Measurements from ENCODE around the gene TAGLN2.

TAGLN2 gene

GRCh38 chr1:159935305-159935704 is 10.0 kb upstream of the TAGLN2 start:
- DNase-seq (ENCODE audit: low read depth): no peak

GRCh38 chr1:159934136-159935039 is 9.1 kb upstream of the TAGLN2 start:
- no peak for DNase-seq (ENCODE audit: low read depth)

GRCh38 chr1:159933347-159933746 is 8.0 kb upstream of the TAGLN2 start:
- no peak for DNase-seq (ENCODE audit: low read depth)

- no peak for DNase-seq (ENCODE audit: low read depth)
Observed at GRCh38 chr1:159932296-159933285, 7.3 kb upstream of the TAGLN2 start.

- no peak for DNase-seq (ENCODE audit: low read depth)
Observed at GRCh38 chr1:159931795-159932173, 6.5 kb upstream of the TAGLN2 start.

- no peak for DNase-seq (ENCODE audit: low read depth)
Observed at GRCh38 chr1:159931101-159931794, 5.9 kb upstream of the TAGLN2 start.

- DNase-seq (ENCODE audit: low read depth): no peak
Observed at GRCh38 chr1:159930634-159931033, 5.3 kb upstream of the TAGLN2 start.

- no peak for DNase-seq (ENCODE audit: low read depth)
Observed at GRCh38 chr1:159930216-159930615, 4.9 kb upstream of the TAGLN2 start.

- DNase-seq (ENCODE audit: low read depth): no peak
Observed at GRCh38 chr1:159929155-159930051, 4.1 kb upstream of the TAGLN2 start.

GRCh38 chr1:159928491-159929050 is 3.3 kb upstream of the TAGLN2 start:
- DNase-seq (ENCODE audit: low read depth): no peak

GRCh38 chr1:159927849-159928431 is 2.6 kb upstream of the TAGLN2 start:
- DNase-seq (ENCODE audit: low read depth): no peak

- no peak for DNase-seq (ENCODE audit: low read depth)
Observed at GRCh38 chr1:159927211-159927848, 2.0 kb upstream of the TAGLN2 start.

GRCh38 chr1:159925719-159926078 is 392 bp upstream of the TAGLN2 start:
- no peak for DNase-seq (ENCODE audit: low read depth)

- peak; percentile 50 for DNase-seq (ENCODE audit: low read depth)
Observed at GRCh38 chr1:159924025-159924790, 1.1 kb downstream of the TAGLN2 start.

- DNase-seq (ENCODE audit: low read depth): peak; percentile 77
Observed at GRCh38 chr1:159923203-159924024, 1.9 kb downstream of the TAGLN2 start.

- DNase-seq (ENCODE audit: low read depth): no peak
Observed at GRCh38 chr1:159922511-159923202, 2.6 kb downstream of the TAGLN2 start.

- DNase-seq (ENCODE audit: low read depth): no peak
Observed at GRCh38 chr1:159921700-159922504, 3.4 kb downstream of the TAGLN2 start.

Data from activated T-helper 1 cell treated with Interleukin-2 at 50 U/mL for 16 hours (primary cell).